HepG2 (cell line): Measurements from ENCODE around the gene FAM3B. TPM values are rescaled to one million over a fixed set of nuclear protein-coding genes. Genes with fewer than 3 reads are reported as not detected.

Source experiments
- BHLHE40 ChIP-seq: IDR thresholded peaks from 2 replicates; pipeline ENCODE4 v1.6.1; 2011; ENCODE audit warnings: low read length, improper control_type of control experiment
- CBX5 ChIP-seq: sonication (generic); formaldehyde crosslinking; IDR thresholded peaks from 2 replicates; pipeline ENCODE4 v1.4.0; 2020; ENCODE audit warnings: missing genetic modification reagents, borderline replicate concordance
- HNF4A ChIP-seq: sonication (generic); formaldehyde crosslinking; IDR thresholded peaks from 2 replicates; pipeline ENCODE4 v1.4.0; 2020; ENCODE audit warnings: missing genetic modification reagents
- HNF4G ChIP-seq, 2 experiments: sonication (generic) in 1 of 2; formaldehyde crosslinking in 1 of 2; IDR thresholded peaks; 2 replicates each; pipeline versions ENCODE4 v1.4.0 to v1.6.1; 2011 to 2020; ENCODE audit warnings: borderline replicate concordance in 2 of 2, low read depth in 2 of 2, mild to moderate bottlenecking in 2 of 2, low read length in 1 of 2, missing genetic modification reagents in 1 of 2, moderate library complexity in 1 of 2
- HOXD1 ChIP-seq: sonication (generic); formaldehyde crosslinking; IDR thresholded peaks from 2 replicates; pipeline ENCODE4 v1.5.0; 2020; ENCODE audit warnings: missing genetic modification reagents
- MAFG ChIP-seq: sonication (generic); formaldehyde crosslinking; IDR thresholded peaks from 2 replicates; pipeline ENCODE4 v1.5.1; 2020; ENCODE audit warnings: mild to moderate bottlenecking, missing genetic modification reagents
- NBN ChIP-seq: fragments of 450-650 bp; conservative IDR thresholded peaks from 2 replicates; pipeline ENCODE4 v1.6.1; 2017
- NFRKB ChIP-seq: fragments of 450-650 bp; IDR thresholded peaks from 2 replicates; pipeline ENCODE4 v1.6.1; 2017
- ONECUT2 ChIP-seq: sonication (generic); formaldehyde crosslinking; IDR thresholded peaks from 2 replicates; pipeline ENCODE4 v1.4.0; 2020; ENCODE audit warnings: missing genetic modification reagents
- POLR2AphosphoS2 ChIP-seq: IDR thresholded peaks from 2 replicates; pipeline ENCODE4 v1.6.1; 2011; ENCODE audit warnings: low read depth, low read length, improper control_type of control experiment
- PRPF4 ChIP-seq: fragments of 200-400 bp; formaldehyde crosslinking; IDR thresholded peaks from 2 replicates; pipeline ENCODE4 v1.6.1; 2016; ENCODE audit warnings: low read length, low read depth; ENCODE audit not compliant: poor library complexity, severe bottlenecking
- SAP130 ChIP-seq: IDR thresholded peaks from 2 replicates; pipeline ENCODE4 v1.6.1; 2016; ENCODE audit warnings: low read depth
- SOX5 ChIP-seq: IDR thresholded peaks from 2 replicates; pipeline ENCODE4 v1.6.1; 2016; ENCODE audit warnings: borderline replicate concordance
- SOX6 ChIP-seq, 2 experiments: fragments of 450-650 bp in 1 of 2; sonication (generic) in 1 of 2; formaldehyde crosslinking in 1 of 2; IDR thresholded peaks; 2 replicates each; pipeline versions ENCODE4 v1.4.0 to v1.6.1; 2017 to 2020; ENCODE audit warnings: antibody characterized with exemption in 1 of 2, mild to moderate bottlenecking in 1 of 2, missing genetic modification reagents in 1 of 2
- TFAP4 ChIP-seq: sonication (generic); IDR thresholded peaks from 2 replicates; pipeline ENCODE4 v1.6.1; 2016; ENCODE audit warnings: low read depth, borderline replicate concordance
- UBTF ChIP-seq: sonication (generic); formaldehyde crosslinking; IDR thresholded peaks from 2 replicates; pipeline ENCODE4 v1.4.0; 2020; ENCODE audit warnings: mild to moderate bottlenecking, missing genetic modification reagents
- ZBTB33 ChIP-seq: sonication (generic); formaldehyde crosslinking; IDR thresholded peaks from 2 replicates; pipeline ENCODE4 v1.4.0; 2020; ENCODE audit warnings: missing genetic modification reagents
- ZKSCAN8 ChIP-seq: IDR thresholded peaks from 2 replicates; pipeline ENCODE4 v1.6.1; 2016; ENCODE audit warnings: borderline replicate concordance, missing genetic modification reagents, missing compliant biosample characterization
- polyA plus RNA-seq, 8 experiments: library from polyadenylated mRNA; depleted of rRNA in 3 of 8; stranded (reverse) in 7 of 8; unstranded in 1 of 8; fragments of >200 nt; fragmentation: Illumina TruSeq in 4 of 8; extraction: Trizol in 4 of 8; gene quantifications; 2 replicates each; pipeline versions ENCODE4 v1.2.1 to v1.2.3, GENCODE V29; 2011 to 2016; ENCODE audit warnings: low read depth in 4 of 8, missing spikeins in 1 of 8, mixed read lengths in 1 of 8; ENCODE audit not compliant: insufficient read depth in 1 of 8
- total RNA-seq, 5 experiments: library from RNA; depleted of rRNA; stranded (reverse); fragments of >200 nt; fragmentation: Illumina TruSeq; extraction: Trizol; gene quantifications; 2 replicates each; pipeline ENCODE4 v1.2.3, GENCODE V29; 2016; ENCODE audit warnings: low read depth in 1 of 5
- TF ChIP-seq, protein P1 (sequence below): sonication (generic); formaldehyde crosslinking; IDR thresholded peaks from 2 replicates; pipeline ENCODE4 v1.4.0; 2020; ENCODE audit warnings: missing genetic modification reagents

The FAM3B gene
- total and polyA plus RNA-seq, 2 of the 13 experiments (the other 11 are each of a cell fraction or from before 2014, with no cell fraction given): 46.5 to 62.0 TPM

- TF ChIP-seq, protein P1, sequence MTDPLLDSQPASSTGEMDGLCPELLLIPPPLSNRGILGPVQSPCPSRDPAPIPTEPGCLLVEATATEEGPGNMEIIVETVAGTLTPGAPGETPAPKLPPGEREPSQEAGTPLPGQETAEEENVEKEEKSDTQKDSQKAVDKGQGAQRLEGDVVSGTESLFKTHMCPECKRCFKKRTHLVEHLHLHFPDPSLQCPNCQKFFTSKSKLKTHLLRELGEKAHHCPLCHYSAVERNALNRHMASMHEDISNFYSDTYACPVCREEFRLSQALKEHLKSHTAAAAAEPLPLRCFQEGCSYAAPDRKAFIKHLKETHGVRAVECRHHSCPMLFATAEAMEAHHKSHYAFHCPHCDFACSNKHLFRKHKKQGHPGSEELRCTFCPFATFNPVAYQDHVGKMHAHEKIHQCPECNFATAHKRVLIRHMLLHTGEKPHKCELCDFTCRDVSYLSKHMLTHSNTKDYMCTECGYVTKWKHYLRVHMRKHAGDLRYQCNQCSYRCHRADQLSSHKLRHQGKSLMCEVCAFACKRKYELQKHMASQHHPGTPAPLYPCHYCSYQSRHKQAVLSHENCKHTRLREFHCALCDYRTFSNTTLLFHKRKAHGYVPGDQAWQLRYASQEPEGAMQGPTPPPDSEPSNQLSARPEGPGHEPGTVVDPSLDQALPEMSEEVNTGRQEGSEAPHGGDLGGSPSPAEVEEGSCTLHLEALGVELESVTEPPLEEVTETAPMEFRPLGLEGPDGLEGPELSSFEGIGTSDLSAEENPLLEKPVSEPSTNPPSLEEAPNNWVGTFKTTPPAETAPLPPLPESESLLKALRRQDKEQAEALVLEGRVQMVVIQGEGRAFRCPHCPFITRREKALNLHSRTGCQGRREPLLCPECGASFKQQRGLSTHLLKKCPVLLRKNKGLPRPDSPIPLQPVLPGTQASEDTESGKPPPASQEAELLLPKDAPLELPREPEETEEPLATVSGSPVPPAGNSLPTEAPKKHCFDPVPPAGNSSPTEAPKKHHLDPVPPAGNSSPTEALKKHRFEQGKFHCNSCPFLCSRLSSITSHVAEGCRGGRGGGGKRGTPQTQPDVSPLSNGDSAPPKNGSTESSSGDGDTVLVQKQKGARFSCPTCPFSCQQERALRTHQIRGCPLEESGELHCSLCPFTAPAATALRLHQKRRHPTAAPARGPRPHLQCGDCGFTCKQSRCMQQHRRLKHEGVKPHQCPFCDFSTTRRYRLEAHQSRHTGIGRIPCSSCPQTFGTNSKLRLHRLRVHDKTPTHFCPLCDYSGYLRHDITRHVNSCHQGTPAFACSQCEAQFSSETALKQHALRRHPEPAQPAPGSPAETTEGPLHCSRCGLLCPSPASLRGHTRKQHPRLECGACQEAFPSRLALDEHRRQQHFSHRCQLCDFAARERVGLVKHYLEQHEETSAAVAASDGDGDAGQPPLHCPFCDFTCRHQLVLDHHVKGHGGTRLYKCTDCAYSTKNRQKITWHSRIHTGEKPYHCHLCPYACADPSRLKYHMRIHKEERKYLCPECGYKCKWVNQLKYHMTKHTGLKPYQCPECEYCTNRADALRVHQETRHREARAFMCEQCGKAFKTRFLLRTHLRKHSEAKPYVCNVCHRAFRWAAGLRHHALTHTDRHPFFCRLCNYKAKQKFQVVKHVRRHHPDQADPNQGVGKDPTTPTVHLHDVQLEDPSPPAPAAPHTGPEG (CRISPR knock-in tag): no peak
- TF ChIP-seq TFAP4 (no peak), ONECUT2 (CRISPR knock-in tag) (peak; percentile 19; the same call in 1 of the 2 replicates), HNF4A (CRISPR knock-in tag) (peak; percentile 61), NBN (no peak), UBTF (CRISPR knock-in tag) (no peak), NFRKB (no peak), HOXD1 (no peak), POLR2AphosphoS2 (no peak), MAFG (CRISPR knock-in tag) (no peak), SAP130 (CRISPR knock-in tag) (peak; percentile 26; the same call in 1 of the 2 replicates), SOX5 (CRISPR knock-in tag) (peak; percentile 86), PRPF4 (peak; percentile 60), BHLHE40 (no peak), ZBTB33 (CRISPR knock-in tag) (peak; percentile 70; the same call in 1 of the 2 replicates), HNF4G (IDR thresholded peaks at IDR 0.05; ENCODE audit: borderline replicate concordance, low read depth, low read length) (peak; percentile 43), HNF4G (CRISPR knock-in tag; IDR thresholded peaks at IDR 0.05; ENCODE audit: borderline replicate concordance, low read depth) (no peak), ZKSCAN8 (CRISPR knock-in tag) (peak; percentile 22; the same call in 1 of the 2 replicates), SOX6 (IDR thresholded peaks at IDR 0.05) (no peak), SOX6 (CRISPR knock-in tag; IDR thresholded peaks at IDR 0.05) (peak; percentile 79), CBX5 (CRISPR knock-in tag) (no peak)
These were observed 8.7 kb downstream of the FAM3B start (continued) for GRCh38 chr21:41325138-41325912.
